CD4-positive, alpha-beta T cell (primary cell): ENCODE data around the gene EEIG1. TPM values are rescaled to one million over a fixed set of nuclear protein-coding genes. Genes with fewer than 3 reads are reported as not detected.

Experiments used
- ATAC-seq: fragments of 200-7000 bp; cut with Tn5 transposase; one replicate; pipeline ENCODE4 v1.10.0; 2022; ENCODE audit warnings: mild to moderate bottlenecking; ENCODE audit not compliant: poor library complexity
- CTCF ChIA-PET: fragments of 350-600 bp; sonication (Branson Sonifier 250); formaldehyde crosslinking; loops from one replicate; lab custom pipeline; 2021; ENCODE audit warnings: antibody characterized with exemption, inconsistent platforms; lab: Charles Lee
- POLR2A ChIA-PET: fragments of 350-600 bp; sonication (Branson Sonifier 250); formaldehyde crosslinking; loops from one replicate; lab custom pipeline; 2021; ENCODE audit warnings: antibody characterized with exemption, inconsistent platforms; lab: Charles Lee
- DNase-seq, 14 experiments: peaks; one replicate each; pipeline ENCODE4 v3.0.0-alpha.2; 2013 to 2020; ENCODE audit warnings: mixed read lengths in 2 of 14
- H3K27ac ChIP-seq, 2 donors: one replicate each; pipeline versions ENCODE4 v1.5.1 to v1.7.0; 2013; ENCODE audit warnings: low read length in 2 of 2, low read depth in 1 of 2, mild to moderate bottlenecking in 1 of 2
- H3K27me3 ChIP-seq, 2 experiments: 1 replicate in 1 of 2; 2 replicates in 1 of 2; pipeline versions ENCODE4 v1.6.1 to v1.7.0; 2013; ENCODE audit warnings: low read length in 2 of 2, control low read depth in 1 of 2, mild to moderate bottlenecking in 1 of 2, moderate library complexity in 1 of 2; ENCODE audit not compliant: insufficient read depth in 2 of 2, control insufficient read depth in 1 of 2
- H3K36me3 ChIP-seq: one replicate; pipeline ENCODE4 v1.6.1; 2013; ENCODE audit warnings: low read length, control low read depth; ENCODE audit not compliant: insufficient read depth
- H3K4me1 ChIP-seq: one replicate; pipeline ENCODE4 v1.6.1; 2013; ENCODE audit warnings: low read length, control low read depth; ENCODE audit not compliant: insufficient read depth
- H3K4me3 ChIP-seq: one replicate; pipeline ENCODE4 v1.5.1; 2013; ENCODE audit warnings: mild to moderate bottlenecking, low read length, moderate library complexity
- H3K9me3 ChIP-seq, 2 experiments: 1 replicate in 1 of 2; 2 replicates in 1 of 2; pipeline versions ENCODE4 v1.6.1 to v1.7.0; 2013; ENCODE audit warnings: low read length in 2 of 2, mild to moderate bottlenecking in 2 of 2, control low read depth in 1 of 2, moderate library complexity in 1 of 2; ENCODE audit not compliant: control insufficient read depth in 1 of 2, insufficient read depth in 1 of 2
- H3K27ac Mint-ChIP-seq: one replicate; pipeline ENCODE4 v1.8.0; 2020; ENCODE audit warnings: mixed read lengths
- H3K27me3 Mint-ChIP-seq: one replicate; pipeline ENCODE4 v1.8.0; 2021; ENCODE audit warnings: mixed read lengths
- H3K36me3 Mint-ChIP-seq: one replicate; pipeline ENCODE4 v1.8.0; 2021; ENCODE audit warnings: low read depth, mixed read lengths
- H3K4me1 Mint-ChIP-seq: one replicate; pipeline ENCODE4 v1.8.0; 2021; ENCODE audit warnings: low read depth, mixed read lengths
- H3K4me3 Mint-ChIP-seq: one replicate; pipeline ENCODE4 v1.8.0; 2020; ENCODE audit warnings: mild to moderate bottlenecking, mixed read lengths
- H3K9me3 Mint-ChIP-seq: one replicate; pipeline ENCODE4 v1.8.0; 2020; ENCODE audit warnings: mixed read lengths
- CTCF ChIP-seq: fragments of 200-600 bp; IDR thresholded peaks from one replicate; pipeline ENCODE4 v1.8.0; 2022; ENCODE audit warnings: antibody characterized with exemption, mild to moderate bottlenecking
- intact Hi-C, 2 experiments: fragments of 100-400 bp; cut with DNase I in 1 of 2; cut with micrococcal nuclease in 1 of 2; formaldehyde crosslinking; loops; one replicate each; pipeline versions ENCODE4 v1.15.1 to v1.9.0; 2023 to 2025; cut with DNase I, micrococcal nuclease
- total RNA-seq, 174 experiments: library from RNA in 2 of 174; stranded (reverse) in 2 of 174; gene quantifications; one replicate each; pipeline ENCODE4 v1.2.3 and lab custom pipeline; 2021 to 2026

Gene EEIG1
- total RNA-seq, 2 experiments from 2014 or later = 440 to 463 TPM

GRCh38 chr9:127936347-127936852 is 44.4 kb downstream of the EEIG1 start:
- H3K36me3 ChIP-seq = peaks cover 19% of the 10 kb centered on the region
- Mint-ChIP-seq H3K36me3 (peaks cover 51% of the 10 kb centered on the region), H3K27ac (peak overlapping the region; percentile 88), H3K9me3 (no peaks in the 10 kb centered on the region), H3K27me3 (no peaks in the 10 kb centered on the region), H3K4me3 (peak overlapping the region; percentile 93), H3K4me1 (peaks cover 64% of the 10 kb centered on the region)
- peaks cover 47% of the 10 kb centered on the region for H3K4me1 ChIP-seq
- ChIA-PET CTCF (no interaction called here), POLR2A (interaction anchor here (0.8 to 5.4 kb wide), 11 partner anchors 18 to 167 kb away, joined by 3 to 28 read pairs (median 5); partner anchors contain the start of genes EEIG1, NAIF1 and SLC25A25)
- peak overlapping the region; percentile 48 to 80 for H3K27ac ChIP-seq
- intact Hi-C loops = loop anchor here (5.0 to 10.0 kb wide), 3 partner anchors 36 to 1708 kb away; partner anchors contain the start of gene ASB6 (in 1 of the 2)
- H3K9me3 ChIP-seq = no peaks in the 10 kb centered on the region
- peak overlapping the region; percentile 90 for H3K4me3 ChIP-seq
- ATAC-seq (no peak), DNase-seq (peak in 1 of 14 experiments; percentile 41)
- H3K27me3 ChIP-seq = no peaks in the 10 kb centered on the region
- TF ChIP-seq CTCF = no peak

GRCh38 chr9:127935765-127936221 is 45.0 kb downstream of the EEIG1 start:
- Histone ChIP-seq H3K27me3 (no peaks in the 10 kb centered on the region), H3K4me3 (no peak overlapping the region), H3K36me3 (peaks cover 13% of the 10 kb centered on the region), H3K27ac (no peak overlapping the region), H3K9me3 (no peaks in the 10 kb centered on the region), H3K4me1 (peaks cover 53% of the 10 kb centered on the region)
- H3K27me3 Mint-ChIP-seq = no peaks in the 10 kb centered on the region
- peaks cover 45% of the 10 kb centered on the region for H3K36me3 Mint-ChIP-seq
- ATAC-seq = no peak
- TF ChIP-seq CTCF = no peak
- no peaks in the 10 kb centered on the region for H3K9me3 Mint-ChIP-seq
- H3K4me1 Mint-ChIP-seq = peaks cover 70% of the 10 kb centered on the region
- peak in 2 of 14 experiments; percentile 4 to 7 for DNase-seq
- ChIA-PET CTCF (no interaction called here), POLR2A (interaction anchor here (1.4 to 5.4 kb wide), 4 partner anchors 19 to 131 kb away, joined by 4 to 28 read pairs (median 6); partner anchors contain the start of genes EEIG1, NAIF1 and ST6GALNAC4)
- peak overlapping the region; percentile 93 for H3K4me3 Mint-ChIP-seq
- intact Hi-C loops = loop anchor here (5.0 to 10.0 kb wide), 3 partner anchors 37 to 1709 kb away; partner anchors contain the start of gene ASB6 (in 1 of the 2)
- H3K27ac Mint-ChIP-seq = peak overlapping the region; percentile 88

GRCh38 chr9:127934986-127935385 is 45.8 kb downstream of the EEIG1 start:
- Mint-ChIP-seq H3K27me3 (no peaks in the 10 kb centered on the region), H3K27ac (peak overlapping the region; percentile 88), H3K9me3 (no peaks in the 10 kb centered on the region), H3K4me3 (peak overlapping the region; percentile 74), H3K4me1 (peaks cover 67% of the 10 kb centered on the region), H3K36me3 (peaks cover 37% of the 10 kb centered on the region)
- Histone ChIP-seq H3K4me3 (no peak overlapping the region), H3K9me3 (no peaks in the 10 kb centered on the region), H3K27me3 (no peaks in the 10 kb centered on the region), H3K27ac (no peak overlapping the region), H3K4me1 (peaks cover 61% of the 10 kb centered on the region), H3K36me3 (peaks cover 5% of the 10 kb centered on the region)
- intact Hi-C loops = loop anchor here (5.0 to 10.0 kb wide), 3 partner anchors 37 to 1710 kb away; partner anchors contain the start of gene ASB6 (in 1 of the 2)
- peak in 1 of 14 experiments; percentile 4 for DNase-seq
- TF ChIP-seq CTCF = no peak
- CTCF ChIA-PET = interaction anchor here (0.5 to 1.4 kb wide), 3 partner anchors 8 to 200 kb away, joined by 3 read pairs; partner anchors contain the start of gene TOR2A
- POLR2A ChIA-PET = interaction anchor here (1.4 kb wide), 1 partner anchor 18 kb away, joined by 4 read pairs; the partner anchor contains the start of gene ST6GALNAC4
- ATAC-seq = no peak
